NT2/D1 (cell line): ENCODE results near the gene CPNE9.

ENCODE experiments used
- SUZ12 ChIP-seq: IDR thresholded peaks from 2 replicates; pipeline ENCODE4 v1.6.1; 2011; ENCODE audit not compliant: insufficient read length, insufficient read depth; ENCODE audit errors: extremely low read depth
- YY1 ChIP-seq: IDR thresholded peaks from 2 replicates; pipeline ENCODE4 v1.6.1; 2011; ENCODE audit not compliant: insufficient read length, insufficient read depth
- ZNF274 ChIP-seq: IDR thresholded peaks from 2 replicates; pipeline ENCODE4 v1.6.1; 2011; ENCODE audit warnings: mild to moderate bottlenecking, low read depth, low read length

DNA sequence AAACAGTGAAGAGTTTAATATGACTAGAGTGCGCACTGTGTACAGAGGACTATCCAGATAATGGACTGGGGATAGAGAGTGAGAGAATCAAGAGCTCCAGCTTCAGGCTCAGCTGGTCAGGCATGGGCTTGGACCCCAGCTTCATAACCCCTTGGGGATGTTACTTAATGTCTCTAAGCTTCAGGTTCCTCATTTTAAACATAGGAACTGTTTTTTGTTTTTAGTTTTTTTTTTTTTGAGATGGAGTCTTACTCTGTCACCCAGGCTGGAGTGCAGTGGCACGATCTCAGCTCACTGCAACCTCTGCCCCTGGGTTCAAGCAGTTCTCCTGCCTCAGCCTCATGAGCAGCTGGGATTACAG is 18.0 kb downstream of the CPNE9 start:
- TF ChIP-seq YY1 = no peak
- no peak for TF ChIP-seq ZNF274
- no peak for TF ChIP-seq SUZ12
